Measurements from ENCODE around the gene SPATC1L. TPM values are rescaled to one million over a fixed set of nuclear protein-coding genes. Genes with fewer than 3 reads are reported as not detected.
"Not testable (repeated sequence)": the region's sequence is repeated elsewhere in the genome, so short reads cannot be mapped to it uniquely, and the experiment has no call there.

SPATC1L gene
- total and polyA plus RNA-seq, 2 of the 8 experiments (the other 6 are each of a cell fraction or from before 2014, with no cell fraction given): 24.9 to 50.0 TPM

DNA sequence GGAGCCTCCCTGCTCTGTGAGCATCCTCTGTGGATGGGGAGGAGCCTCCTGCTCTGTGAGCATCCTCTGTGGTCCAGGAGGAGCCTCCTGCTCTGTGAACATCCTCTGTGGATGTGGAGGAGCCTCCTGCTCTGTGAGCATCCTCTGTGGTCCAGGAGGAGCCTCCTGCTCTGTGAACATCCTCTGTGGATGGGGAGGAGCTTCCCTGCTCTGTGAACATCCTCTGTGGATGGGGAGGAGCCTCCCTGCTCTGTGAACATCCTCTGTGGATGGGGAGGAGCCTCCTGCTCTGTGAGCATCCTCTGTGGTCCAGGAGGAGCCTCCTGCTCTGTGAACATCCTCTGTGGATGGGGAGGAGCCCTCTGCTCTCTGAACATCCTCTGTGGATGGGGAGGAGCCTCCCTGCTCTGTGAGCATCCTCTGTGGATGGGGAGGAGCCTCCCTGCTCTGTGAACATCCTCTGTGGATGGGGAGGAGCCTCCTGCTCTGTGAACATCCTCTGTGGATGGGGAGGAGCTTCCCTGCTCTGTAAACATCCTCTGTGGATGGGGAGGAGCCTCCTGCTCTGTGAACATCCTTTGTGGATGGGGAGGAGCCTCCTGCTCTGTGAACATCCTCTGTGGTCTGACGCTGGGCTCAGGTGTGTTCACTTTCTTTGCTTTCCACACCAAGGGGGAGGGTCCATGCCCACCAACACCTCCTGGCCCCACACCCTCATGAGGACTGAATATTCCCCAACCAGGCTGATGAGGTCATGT lies 13.6 kb downstream of the SPATC1L start:
- H2AFZ ChIP-seq (ENCODE audit: low read length); H3K27me3 ChIP-seq (replicated peaks in 1 of 4; ENCODE audit: control insufficient read depth in 3 of 4, extremely low read depth in 1 of 4, insufficient read depth in 3 of 4, low read length in 3 of 4); H3K4me3 ChIP-seq (ENCODE audit: extremely low read depth in 1 of 4, insufficient read depth in 2 of 4, low read depth in 3 of 4, low read length in 4 of 4); H3K14ac ChIP-seq (ENCODE audit: insufficient read length); H3K56ac ChIP-seq (replicated peaks; ENCODE audit: insufficient read length, low read depth, low read length); H2AK5ac ChIP-seq (ENCODE audit: low read depth, low read length); FAIRE-seq; H4K20me1 ChIP-seq (replicated peaks in 1 of 2; ENCODE audit: control insufficient read depth in 1 of 2, insufficient read depth in 2 of 2, low read length in 2 of 2); H3K23me2 ChIP-seq (ENCODE audit: low read depth, low read length); H3K18ac ChIP-seq (ENCODE audit: extremely low read depth, low read length); H4K8ac ChIP-seq (ENCODE audit: extremely low read depth, insufficient read depth, low read length); H3K4me1 ChIP-seq (replicated peaks in 1 of 4; ENCODE audit: control insufficient read depth in 3 of 4, insufficient read depth in 4 of 4, low read length in 3 of 4); H3K9ac ChIP-seq (replicated peaks in 1 of 4; ENCODE audit: extremely low read depth in 1 of 4, low read depth in 3 of 4, low read length in 3 of 4); H2BK20ac ChIP-seq (ENCODE audit: low read length); H3K23ac ChIP-seq (ENCODE audit: insufficient read length); H2BK15ac ChIP-seq (ENCODE audit: low read length); H3K4ac ChIP-seq (replicated peaks; ENCODE audit: insufficient read length, low read depth, low read length); H3K36me3 ChIP-seq (ENCODE audit: control insufficient read depth in 2 of 4, insufficient read depth in 4 of 4, low read length in 3 of 4); H4K5ac ChIP-seq (ENCODE audit: insufficient read length, low read depth, low read length); H4K91ac ChIP-seq (replicated peaks; ENCODE audit: insufficient read length, low read length); H3K79me1 ChIP-seq (ENCODE audit: low read depth, low read length); H3K9me3 ChIP-seq (ENCODE audit: insufficient read depth in 2 of 2, low read depth in 1 of 2, low read length in 1 of 2); H2BK5ac ChIP-seq (ENCODE audit: low read depth, low read length); H3K27ac ChIP-seq (ENCODE audit: low read depth, low read length); H2BK12ac ChIP-seq (ENCODE audit: low read depth, low read length); H2BK120ac ChIP-seq (replicated peaks; ENCODE audit: low read depth, low read length); H3K4me2 ChIP-seq (ENCODE audit: insufficient read depth in 1 of 2, low read depth in 2 of 2, low read length in 2 of 2); DNase-seq (ENCODE audit: low read depth in 1 of 2, low spot score in 2 of 2): not testable (repeated sequence)
- 100% methylated on average over 1 of the region's 1 CpG; no CpG with 5 or more reads in 1 of the 2 experiments for WGBS, 2 experiments (ENCODE audit: extremely low coverage in 1 of 2, insufficient coverage in 1 of 2, insufficient read length in 1 of 2, insufficient replicate concordance in 2 of 2, low coverage in 1 of 2, low lambda C conversion rate in 2 of 2, missing lambda C conversion rate in 1 of 2)
- ChIA-PET CTCF (ENCODE audit: partially characterized antibody) (interaction anchor here (0.7 kb wide), 1 partner anchor 12 kb away, joined by 3 read pairs; no protein-coding TSS in a partner anchor), POLR2A (ENCODE audit: partially characterized antibody) (interaction anchor here (0.7 kb wide), 1 partner anchor 12 kb away, joined by 3 read pairs; no protein-coding TSS in a partner anchor)
- peaks cover 0 to 23% of the 10 kb centered on the region in 2 experiments; a peak in 2 of 4 replicates for H3K79me2 ChIP-seq (ENCODE audit: control insufficient read depth in 1 of 2, insufficient read depth in 2 of 2, low read length in 2 of 2)
